PFSK-1 (cell line): Measurements from ENCODE around the gene CDK5R1.

Experiments
- FOXP2 ChIP-seq: optimal IDR thresholded peaks from 2 replicates; pipeline ENCODE3; 2011; ENCODE audit warnings: borderline replicate concordance, control low read depth, inconsistent platforms; ENCODE audit not compliant: insufficient read depth; ENCODE audit errors: extremely low read length, extremely low read depth
- POLR2AphosphoS5 ChIP-seq: IDR thresholded peaks from 2 replicates; pipeline ENCODE4 v1.6.1; 2012; ENCODE audit warnings: low read depth, mild to moderate bottlenecking, control low read depth, low read length, moderate library complexity
- SIN3A ChIP-seq: IDR thresholded peaks from 2 replicates; pipeline ENCODE4 v1.6.1; 2012; ENCODE audit warnings: mild to moderate bottlenecking, low read length, moderate library complexity, borderline replicate concordance; ENCODE audit not compliant: insufficient read depth
- TAF1 ChIP-seq: IDR thresholded peaks from 2 replicates; pipeline ENCODE4 v1.6.1; 2012; ENCODE audit warnings: low read length, control low read depth, borderline replicate concordance; ENCODE audit not compliant: insufficient read depth
- TF ChIP-seq, protein P1 (sequence below), 2 experiments: IDR thresholded peaks; 2 replicates each; pipeline versions ENCODE4 v1.6.1 to v1.8.0; 2011 to 2012; ENCODE audit warnings: low read depth in 2 of 2, low read length in 2 of 2, control low read depth in 1 of 2, inconsistent platforms in 1 of 2, mild to moderate bottlenecking in 1 of 2, moderate library complexity in 1 of 2; ENCODE audit not compliant: insufficient read depth in 1 of 2

The CDK5R1 gene

DNA sequence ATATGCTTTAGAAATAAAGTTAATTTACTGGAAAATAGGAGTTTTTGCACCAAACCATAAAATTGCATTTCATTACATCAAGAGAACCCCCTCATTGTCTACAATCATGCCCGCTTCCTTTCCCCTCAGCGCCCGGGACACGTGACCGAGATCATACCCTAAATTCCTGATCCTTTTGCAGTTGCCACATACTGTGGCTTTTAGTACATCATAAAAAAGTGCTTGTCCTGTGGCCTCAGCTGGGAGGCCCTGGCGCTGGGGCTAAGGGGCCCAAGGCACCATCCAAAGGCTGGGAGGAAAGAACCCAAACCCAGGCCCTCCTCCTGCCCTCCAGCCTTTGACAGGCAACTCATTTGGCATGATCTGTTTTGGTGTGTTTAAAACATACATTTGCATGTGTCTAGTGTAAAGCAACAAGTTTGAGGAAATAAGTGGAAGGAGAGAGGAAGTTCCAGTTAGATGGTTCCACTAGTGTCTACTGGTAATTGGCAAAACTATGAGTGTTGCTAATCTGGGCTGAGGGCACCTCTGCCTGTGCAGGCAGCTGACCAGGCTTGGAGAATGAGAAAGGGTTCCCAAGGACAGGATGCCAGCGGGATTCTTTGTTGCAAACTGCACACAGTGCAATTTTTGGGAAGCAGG is 6.0 kb downstream of the CDK5R1 start:
- no peak for TF ChIP-seq FOXP2
- no peak for TF ChIP-seq SIN3A
- no peak for TF ChIP-seq TAF1
- TF ChIP-seq POLR2AphosphoS5, result no peak
- TF ChIP-seq, protein P1, sequence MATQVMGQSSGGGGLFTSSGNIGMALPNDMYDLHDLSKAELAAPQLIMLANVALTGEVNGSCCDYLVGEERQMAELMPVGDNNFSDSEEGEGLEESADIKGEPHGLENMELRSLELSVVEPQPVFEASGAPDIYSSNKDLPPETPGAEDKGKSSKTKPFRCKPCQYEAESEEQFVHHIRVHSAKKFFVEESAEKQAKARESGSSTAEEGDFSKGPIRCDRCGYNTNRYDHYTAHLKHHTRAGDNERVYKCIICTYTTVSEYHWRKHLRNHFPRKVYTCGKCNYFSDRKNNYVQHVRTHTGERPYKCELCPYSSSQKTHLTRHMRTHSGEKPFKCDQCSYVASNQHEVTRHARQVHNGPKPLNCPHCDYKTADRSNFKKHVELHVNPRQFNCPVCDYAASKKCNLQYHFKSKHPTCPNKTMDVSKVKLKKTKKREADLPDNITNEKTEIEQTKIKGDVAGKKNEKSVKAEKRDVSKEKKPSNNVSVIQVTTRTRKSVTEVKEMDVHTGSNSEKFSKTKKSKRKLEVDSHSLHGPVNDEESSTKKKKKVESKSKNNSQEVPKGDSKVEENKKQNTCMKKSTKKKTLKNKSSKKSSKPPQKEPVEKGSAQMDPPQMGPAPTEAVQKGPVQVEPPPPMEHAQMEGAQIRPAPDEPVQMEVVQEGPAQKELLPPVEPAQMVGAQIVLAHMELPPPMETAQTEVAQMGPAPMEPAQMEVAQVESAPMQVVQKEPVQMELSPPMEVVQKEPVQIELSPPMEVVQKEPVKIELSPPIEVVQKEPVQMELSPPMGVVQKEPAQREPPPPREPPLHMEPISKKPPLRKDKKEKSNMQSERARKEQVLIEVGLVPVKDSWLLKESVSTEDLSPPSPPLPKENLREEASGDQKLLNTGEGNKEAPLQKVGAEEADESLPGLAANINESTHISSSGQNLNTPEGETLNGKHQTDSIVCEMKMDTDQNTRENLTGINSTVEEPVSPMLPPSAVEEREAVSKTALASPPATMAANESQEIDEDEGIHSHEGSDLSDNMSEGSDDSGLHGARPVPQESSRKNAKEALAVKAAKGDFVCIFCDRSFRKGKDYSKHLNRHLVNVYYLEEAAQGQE (IDR thresholded peaks at IDR 0.05; ENCODE audit: insufficient read depth in 1 of 2, low read depth in 2 of 2, low read length in 2 of 2), result no peak

DNA sequence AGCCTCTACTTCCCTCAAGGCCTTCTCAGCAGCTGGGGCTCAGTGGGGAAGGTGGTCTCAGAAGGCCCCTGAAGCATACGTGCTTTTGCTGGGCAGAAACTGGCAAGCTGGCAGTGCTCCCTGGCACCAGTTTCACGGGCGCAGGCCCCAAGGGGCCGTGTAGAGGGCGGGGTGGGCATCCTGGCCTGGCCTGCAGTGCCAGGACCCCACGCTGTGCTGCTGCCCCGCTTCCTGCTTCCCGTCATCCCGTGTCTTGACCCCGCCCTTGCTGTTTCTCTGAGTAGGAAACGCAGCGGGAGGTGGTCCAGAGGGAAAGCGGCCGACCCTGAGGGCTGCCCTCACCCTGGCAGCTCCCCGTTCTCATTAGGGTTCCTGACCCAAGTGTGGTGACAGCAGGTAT is 6.8 kb downstream of the CDK5R1 start:
- TF ChIP-seq FOXP2 (no peak), POLR2AphosphoS5 (no peak), SIN3A (no peak), TAF1 (no peak)
- TF ChIP-seq, protein P1 (IDR thresholded peaks at IDR 0.05; ENCODE audit: insufficient read depth in 1 of 2, low read depth in 2 of 2, low read length in 2 of 2), result no peak

DNA sequence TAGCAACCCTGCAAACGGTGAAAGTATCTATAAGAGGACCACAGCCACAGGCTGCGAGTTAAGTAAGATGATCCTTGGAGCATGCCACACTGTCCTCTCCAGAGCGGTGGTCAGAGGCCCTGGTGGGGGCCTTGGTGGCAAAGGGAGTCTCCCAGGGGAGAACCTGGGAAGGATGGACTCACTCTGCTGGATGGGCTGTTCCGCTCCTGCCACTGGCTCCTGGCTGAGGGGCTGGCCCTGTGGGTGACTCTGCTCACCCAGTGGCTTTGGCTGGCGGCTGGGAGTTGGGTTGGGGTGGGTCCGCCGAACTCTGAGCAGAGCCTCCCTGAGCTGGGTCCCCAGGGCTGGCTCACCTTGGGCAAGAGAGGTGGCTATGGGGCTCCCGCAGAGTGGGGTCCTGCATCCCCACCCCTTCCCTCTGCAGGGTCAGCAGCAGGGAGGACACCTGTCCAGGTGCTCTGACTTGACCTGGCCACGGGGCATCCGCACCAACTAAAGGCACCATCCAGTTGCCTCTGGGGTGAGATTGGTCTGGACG is 7.3 kb downstream of the CDK5R1 start:
- TF ChIP-seq POLR2AphosphoS5 (no peak), FOXP2 (no peak), TAF1 (no peak), SIN3A (no peak)
- TF ChIP-seq, protein P1 (IDR thresholded peaks at IDR 0.05; ENCODE audit: insufficient read depth in 1 of 2, low read depth in 2 of 2, low read length in 2 of 2), result no peak

DNA sequence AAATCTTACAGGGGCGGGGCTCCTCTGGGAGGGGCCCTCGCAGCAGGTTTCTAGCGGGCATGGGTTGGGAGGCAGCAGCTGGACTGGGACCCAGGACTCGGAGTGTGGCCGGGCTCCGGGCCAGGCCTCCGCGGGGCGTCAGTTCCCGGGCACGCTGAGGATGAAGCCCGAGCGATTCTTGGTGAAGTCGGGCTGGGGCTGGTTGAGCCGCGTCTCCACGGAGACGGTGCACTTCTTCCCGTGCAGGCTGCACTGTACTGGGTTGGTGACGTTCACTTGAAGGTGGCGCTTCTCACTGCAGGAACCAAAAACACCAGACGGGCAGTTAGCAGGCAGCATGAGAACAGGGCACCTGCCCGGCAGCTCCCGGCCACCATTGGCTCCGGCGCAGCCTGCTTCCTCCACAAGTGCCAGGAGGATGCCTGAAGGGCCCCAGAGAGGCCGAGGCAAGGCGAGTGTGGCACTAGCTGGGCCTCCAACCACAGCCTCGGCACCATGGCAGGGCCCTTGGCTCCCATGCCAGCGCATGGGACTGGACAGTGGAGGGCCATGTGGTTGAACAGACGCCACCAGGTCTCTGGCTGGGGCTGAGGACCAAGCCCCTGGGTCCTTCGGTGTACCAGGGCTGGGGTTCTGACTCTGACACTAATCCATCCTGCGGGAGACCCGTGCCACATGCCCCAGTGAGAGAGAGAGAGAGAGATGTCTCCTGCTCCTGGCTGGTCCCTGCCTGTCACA is 8.0 kb downstream of the CDK5R1 start:
- TF ChIP-seq FOXP2 (no peak), SIN3A (no peak), TAF1 (no peak), POLR2AphosphoS5 (no peak)
- TF ChIP-seq, protein P1 (IDR thresholded peaks at IDR 0.05; ENCODE audit: insufficient read depth in 1 of 2, low read depth in 2 of 2, low read length in 2 of 2), result no peak
